ENCODE data around the gene MAPKAP1.

GRCh38 chr9:125406810-125407087 lies 300.3 kb downstream of the MAPKAP1 start:
- TF ChIP-seq, protein P1, sequence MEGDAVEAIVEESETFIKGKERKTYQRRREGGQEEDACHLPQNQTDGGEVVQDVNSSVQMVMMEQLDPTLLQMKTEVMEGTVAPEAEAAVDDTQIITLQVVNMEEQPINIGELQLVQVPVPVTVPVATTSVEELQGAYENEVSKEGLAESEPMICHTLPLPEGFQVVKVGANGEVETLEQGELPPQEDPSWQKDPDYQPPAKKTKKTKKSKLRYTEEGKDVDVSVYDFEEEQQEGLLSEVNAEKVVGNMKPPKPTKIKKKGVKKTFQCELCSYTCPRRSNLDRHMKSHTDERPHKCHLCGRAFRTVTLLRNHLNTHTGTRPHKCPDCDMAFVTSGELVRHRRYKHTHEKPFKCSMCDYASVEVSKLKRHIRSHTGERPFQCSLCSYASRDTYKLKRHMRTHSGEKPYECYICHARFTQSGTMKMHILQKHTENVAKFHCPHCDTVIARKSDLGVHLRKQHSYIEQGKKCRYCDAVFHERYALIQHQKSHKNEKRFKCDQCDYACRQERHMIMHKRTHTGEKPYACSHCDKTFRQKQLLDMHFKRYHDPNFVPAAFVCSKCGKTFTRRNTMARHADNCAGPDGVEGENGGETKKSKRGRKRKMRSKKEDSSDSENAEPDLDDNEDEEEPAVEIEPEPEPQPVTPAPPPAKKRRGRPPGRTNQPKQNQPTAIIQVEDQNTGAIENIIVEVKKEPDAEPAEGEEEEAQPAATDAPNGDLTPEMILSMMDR (IDR thresholded peaks at IDR 0.05), result no peak
- TF ChIP-seq POLR2A (IDR thresholded peaks at IDR 0.05), result no peak

Data from vagina (tissue), 2 donors.